NCI-H460 (cell line): ENCODE results near the gene PLCH1. TPM values are rescaled to one million over a fixed set of nuclear protein-coding genes. Genes with fewer than 3 reads are reported as not detected.

Experiments used
- small RNA-seq, 2 experiments: library from RNA; depleted of rRNA; stranded (forward); fragments of <200 nt; gene quantifications; one replicate each; pipeline ENCODE3, GENCODE V24; 2014
- total RNA-seq: library from RNA; depleted of rRNA; stranded (reverse); fragments of >200 nt; shearing (Covaris generic); gene quantifications from 2 replicates; pipeline ENCODE4 v1.2.3, GENCODE V29; 2014; rRNA removed

PLCH1 gene
- total RNA-seq, 1 experiment from 2014 or later: 0.79 TPM

Small RNAs within 50 kb of the gene (small RNA-seq; reads per million reads assigned to genes)
- 0 reads per million in 2 experiments for gene AC108729.3
- gene RN7SL715P: 0 to 0.06 reads per million in 2 experiments

Other genes starting within 250 kb of the PLCH1 start
- 10.8 and 11.1 TPM in 2 replicates for gene C3orf33, start 61.2 kb upstream of the PLCH1 start, total RNA-seq
- gene SLC33A1, start 109.4 kb upstream of the PLCH1 start, total RNA-seq: 30.7 and 32.9 TPM in 2 replicates
- gene GMPS, start 125.6 kb upstream of the PLCH1 start, total RNA-seq: 71.8 and 86.4 TPM in 2 replicates